ENCODE results near the gene CERS4.

- no peak for TF ChIP-seq CTCF (IDR thresholded peaks at IDR 0.05)
- no peak for TF ChIP-seq POLR2A (IDR thresholded peaks at IDR 0.05)
These were observed 98.3 kb downstream of the CERS4 start for GRCh38 chr19:8307400-8307964.
